Endothelial cell (in vitro differentiated cells): Measurements from ENCODE around the gene MBD3. TPM values are rescaled to one million over a fixed set of nuclear protein-coding genes. Genes with fewer than 3 reads are reported as not detected.
"Not testable (repeated sequence)": the region's sequence is repeated elsewhere in the genome, so short reads cannot be mapped to it uniquely, and the experiment has no call there.

ENCODE experiments used
- DNase-seq: peaks from one replicate; pipeline ENCODE4 v3.0.0; 2021; ENCODE audit warnings: low spot score
- H3K27ac Mint-ChIP-seq: one replicate; pipeline ENCODE4 v1.8.0; 2021; ENCODE audit warnings: mixed read lengths, inconsistent platforms; ENCODE audit not compliant: unreplicated experiment
- H3K27me3 Mint-ChIP-seq: one replicate; pipeline ENCODE4 v1.8.0; 2021; ENCODE audit warnings: mild to moderate bottlenecking, moderate library complexity, mixed read lengths, inconsistent platforms; ENCODE audit not compliant: unreplicated experiment
- H3K36me3 Mint-ChIP-seq: one replicate; pipeline ENCODE4 v1.8.0; 2021; ENCODE audit warnings: mild to moderate bottlenecking, low read depth, mixed read lengths, inconsistent platforms; ENCODE audit not compliant: unreplicated experiment
- H3K4me1 Mint-ChIP-seq: one replicate; pipeline ENCODE4 v1.8.0; 2021; ENCODE audit warnings: mild to moderate bottlenecking, mixed read lengths, inconsistent platforms; ENCODE audit not compliant: unreplicated experiment
- H3K4me3 Mint-ChIP-seq: one replicate; pipeline ENCODE4 v1.8.0; 2021; ENCODE audit warnings: mild to moderate bottlenecking, mixed read lengths, inconsistent platforms; ENCODE audit not compliant: unreplicated experiment
- H3K9me3 Mint-ChIP-seq: one replicate; pipeline ENCODE4 v1.8.0; 2021; ENCODE audit warnings: mixed read lengths, inconsistent platforms; ENCODE audit not compliant: unreplicated experiment
- total RNA-seq: library from RNA; stranded (reverse); fragmentation: NEBNext Ultra II Directional; extraction: Animal tissue kit (Norgen Biotek cat#: 25700); gene quantifications from one replicate; pipeline ENCODE4 v1.2.1, GENCODE V29; 2021; ENCODE audit not compliant: unreplicated experiment
- TF ChIP-seq, protein P1 (sequence below): fragments of 200-600 bp; sonication (generic); IDR thresholded peaks from one replicate; pipeline ENCODE4 v1.5.0; 2021; ENCODE audit warnings: antibody characterized with exemption; ENCODE audit not compliant: unreplicated experiment

The MBD3 gene
- total RNA-seq, 1 donor from 2014 or later, result 81.4 TPM

- Mint-ChIP-seq H3K27me3 (peaks cover 11% of the 10 kb centered on the region), H3K9me3 (no peaks in the 10 kb centered on the region), H3K4me1 (no peaks in the 10 kb centered on the region), H3K4me3 (no peak overlapping the region), H3K36me3 (no peaks in the 10 kb centered on the region), H3K27ac (no peak overlapping the region)
- DNase-seq, result no peak
- TF ChIP-seq, protein P1, sequence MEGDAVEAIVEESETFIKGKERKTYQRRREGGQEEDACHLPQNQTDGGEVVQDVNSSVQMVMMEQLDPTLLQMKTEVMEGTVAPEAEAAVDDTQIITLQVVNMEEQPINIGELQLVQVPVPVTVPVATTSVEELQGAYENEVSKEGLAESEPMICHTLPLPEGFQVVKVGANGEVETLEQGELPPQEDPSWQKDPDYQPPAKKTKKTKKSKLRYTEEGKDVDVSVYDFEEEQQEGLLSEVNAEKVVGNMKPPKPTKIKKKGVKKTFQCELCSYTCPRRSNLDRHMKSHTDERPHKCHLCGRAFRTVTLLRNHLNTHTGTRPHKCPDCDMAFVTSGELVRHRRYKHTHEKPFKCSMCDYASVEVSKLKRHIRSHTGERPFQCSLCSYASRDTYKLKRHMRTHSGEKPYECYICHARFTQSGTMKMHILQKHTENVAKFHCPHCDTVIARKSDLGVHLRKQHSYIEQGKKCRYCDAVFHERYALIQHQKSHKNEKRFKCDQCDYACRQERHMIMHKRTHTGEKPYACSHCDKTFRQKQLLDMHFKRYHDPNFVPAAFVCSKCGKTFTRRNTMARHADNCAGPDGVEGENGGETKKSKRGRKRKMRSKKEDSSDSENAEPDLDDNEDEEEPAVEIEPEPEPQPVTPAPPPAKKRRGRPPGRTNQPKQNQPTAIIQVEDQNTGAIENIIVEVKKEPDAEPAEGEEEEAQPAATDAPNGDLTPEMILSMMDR, result no peak
Measured at GRCh38 chr19:1553415-1553814, 39.2 kb downstream of the MBD3 start.

GRCh38 chr19:1551068-1552040 is 41.3 kb downstream of the MBD3 start:
- H3K4me3 Mint-ChIP-seq, result no peak overlapping the region
- TF ChIP-seq, protein P1, result no peak
- peaks cover 4% of the 10 kb centered on the region for H3K27me3 Mint-ChIP-seq
- H3K36me3 Mint-ChIP-seq, result no peaks in the 10 kb centered on the region
- H3K27ac Mint-ChIP-seq, result no peak overlapping the region
- H3K4me1 Mint-ChIP-seq, result no peaks in the 10 kb centered on the region
- no peak for DNase-seq
- H3K9me3 Mint-ChIP-seq, result no peaks in the 10 kb centered on the region

DNA sequence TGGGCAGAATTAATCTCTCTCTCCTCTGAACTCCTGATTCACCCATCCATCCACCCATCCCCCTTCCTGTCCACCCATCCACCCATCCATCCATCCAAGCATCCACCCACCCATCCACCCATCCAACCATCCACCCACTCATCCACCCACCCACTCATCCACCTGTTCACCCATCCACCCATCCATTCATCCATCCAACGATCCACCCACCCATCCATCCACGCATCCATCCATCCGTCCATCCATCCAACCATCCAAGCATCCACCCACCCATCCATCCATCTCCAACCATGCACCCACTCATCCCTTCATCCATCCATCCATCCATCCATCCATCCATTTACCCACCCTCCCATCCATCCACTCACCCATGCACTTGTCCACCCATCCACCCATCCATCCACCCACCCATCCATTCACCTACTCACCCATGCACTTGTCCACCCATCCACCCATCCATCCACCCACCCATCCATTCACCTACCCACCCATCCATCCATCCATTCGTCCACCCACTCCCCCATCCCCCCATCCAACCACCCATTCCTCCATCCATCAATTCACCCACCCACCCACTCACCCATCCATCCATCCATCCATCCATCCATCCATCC is 43.2 kb downstream of the MBD3 start:
- Mint-ChIP-seq H3K4me1 (no peaks in the 10 kb centered on the region), H3K4me3 (no peak overlapping the region), H3K27ac (no peak overlapping the region), H3K27me3 (peaks cover 5% of the 10 kb centered on the region), H3K36me3 (no peaks in the 10 kb centered on the region), H3K9me3 (no peaks in the 10 kb centered on the region)
- TF ChIP-seq, protein P1, result no peak
- DNase-seq, result no peak

DNA sequence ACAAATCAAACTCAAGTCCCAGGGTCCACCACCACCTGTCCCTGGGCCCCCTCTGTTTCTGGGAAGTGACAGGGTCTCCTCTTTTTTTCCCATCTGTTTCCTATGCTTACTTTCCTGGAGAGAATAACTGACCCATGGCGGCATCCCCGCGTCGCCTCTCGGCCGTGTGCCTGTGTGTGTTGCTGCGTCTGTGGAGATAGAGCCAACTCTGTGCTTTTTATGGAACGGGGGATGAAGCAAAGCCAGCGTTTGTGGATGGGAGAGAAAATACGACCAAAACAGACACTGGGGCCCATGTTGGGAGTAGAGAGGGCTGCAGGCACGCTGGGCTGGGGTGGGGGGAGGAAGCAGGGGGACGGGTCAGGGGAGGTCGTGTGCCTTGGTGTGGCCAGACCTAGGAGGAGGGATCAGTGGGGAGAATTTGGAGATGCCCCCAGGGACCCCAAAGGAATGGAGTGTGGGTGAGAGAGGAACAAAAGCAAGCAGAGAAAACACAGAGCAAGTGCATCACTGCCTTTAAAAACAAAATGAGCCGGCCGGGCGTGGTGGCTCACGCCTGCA is 52.2 kb downstream of the MBD3 start:
- Mint-ChIP-seq H3K27ac (no peak overlapping the region), H3K36me3 (no peaks in the 10 kb centered on the region), H3K4me3 (peak overlapping the region; percentile 60), H3K27me3 (peaks cover 7% of the 10 kb centered on the region), H3K9me3 (no peaks in the 10 kb centered on the region), H3K4me1 (no peaks in the 10 kb centered on the region)
- TF ChIP-seq, protein P1, result no peak
- no peak for DNase-seq

DNA sequence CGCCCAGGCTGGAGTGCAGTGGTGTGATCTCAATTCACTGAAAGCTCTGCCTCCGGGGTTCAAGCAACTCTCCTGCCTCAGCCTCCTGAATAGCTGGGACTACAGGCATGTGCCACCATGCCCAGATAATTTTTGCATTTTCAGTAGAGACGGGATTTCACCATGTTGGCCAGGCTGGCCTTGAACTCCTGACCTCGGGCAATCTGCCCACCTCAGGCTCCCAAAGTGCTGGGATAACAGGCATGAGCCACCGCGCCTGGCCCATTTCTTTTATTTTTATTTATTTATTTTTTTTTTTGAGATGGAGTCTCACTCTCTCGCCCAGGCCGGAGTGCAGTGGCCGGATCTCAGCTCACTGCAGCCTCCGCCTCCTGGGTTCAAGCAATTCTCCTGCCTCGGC is 52.9 kb downstream of the MBD3 start:
- H3K36me3 Mint-ChIP-seq, H3K4me3 Mint-ChIP-seq, H3K9me3 Mint-ChIP-seq, DNase-seq, H3K4me1 Mint-ChIP-seq, H3K27ac Mint-ChIP-seq, H3K27me3 Mint-ChIP-seq: not testable (repeated sequence)
